Measurements from ENCODE around the gene CR2.
"Not testable (repeated sequence)": the region's sequence is repeated elsewhere in the genome, so short reads cannot be mapped to it uniquely, and the experiment has no call there.

CR2 gene

DNA sequence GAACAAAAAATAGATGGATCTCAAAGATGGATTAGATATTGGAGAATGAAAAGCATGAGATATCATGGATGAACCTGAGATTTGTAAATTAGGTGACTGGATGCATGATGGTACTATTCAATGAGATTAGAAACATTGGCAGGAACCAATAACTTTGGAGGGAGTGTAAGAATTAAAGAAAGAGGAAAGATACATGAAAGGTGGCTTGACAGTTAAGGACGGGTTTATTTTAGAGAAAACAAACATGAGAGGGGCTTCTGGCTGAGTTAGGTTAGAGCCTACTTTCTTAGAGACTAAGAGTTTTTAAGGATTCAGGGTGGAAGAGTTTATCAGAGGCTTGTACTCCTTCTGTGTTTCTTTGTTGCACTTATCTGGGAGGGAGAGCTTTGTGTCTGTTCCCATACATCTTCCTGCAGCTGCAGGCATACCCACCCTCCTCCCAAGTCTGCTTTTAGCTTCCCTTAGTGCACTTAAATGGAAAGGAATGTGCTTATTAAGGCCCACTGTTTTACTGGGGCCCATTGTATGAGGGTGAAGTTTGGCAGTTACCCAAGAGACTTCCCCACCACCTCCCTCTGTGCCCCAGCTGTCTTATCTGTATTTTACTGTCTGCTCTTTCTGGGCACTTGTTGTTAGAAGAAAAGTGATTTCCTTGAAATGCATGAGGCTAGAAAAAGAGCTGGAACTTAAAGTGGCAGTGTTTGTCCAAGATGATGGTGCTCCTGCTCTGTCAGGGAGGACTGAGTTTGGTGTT, 26.1 kb upstream of the CR2 start:
- no peak for DNase-seq (ENCODE audit: low read depth in 2 of 2)
- H3K4me3 ChIP-seq (replicated peaks in 1 of 2; ENCODE audit: low read depth in 2 of 2, low read length in 2 of 2) = no peak overlapping the region
- TF ChIP-seq, protein P1, sequence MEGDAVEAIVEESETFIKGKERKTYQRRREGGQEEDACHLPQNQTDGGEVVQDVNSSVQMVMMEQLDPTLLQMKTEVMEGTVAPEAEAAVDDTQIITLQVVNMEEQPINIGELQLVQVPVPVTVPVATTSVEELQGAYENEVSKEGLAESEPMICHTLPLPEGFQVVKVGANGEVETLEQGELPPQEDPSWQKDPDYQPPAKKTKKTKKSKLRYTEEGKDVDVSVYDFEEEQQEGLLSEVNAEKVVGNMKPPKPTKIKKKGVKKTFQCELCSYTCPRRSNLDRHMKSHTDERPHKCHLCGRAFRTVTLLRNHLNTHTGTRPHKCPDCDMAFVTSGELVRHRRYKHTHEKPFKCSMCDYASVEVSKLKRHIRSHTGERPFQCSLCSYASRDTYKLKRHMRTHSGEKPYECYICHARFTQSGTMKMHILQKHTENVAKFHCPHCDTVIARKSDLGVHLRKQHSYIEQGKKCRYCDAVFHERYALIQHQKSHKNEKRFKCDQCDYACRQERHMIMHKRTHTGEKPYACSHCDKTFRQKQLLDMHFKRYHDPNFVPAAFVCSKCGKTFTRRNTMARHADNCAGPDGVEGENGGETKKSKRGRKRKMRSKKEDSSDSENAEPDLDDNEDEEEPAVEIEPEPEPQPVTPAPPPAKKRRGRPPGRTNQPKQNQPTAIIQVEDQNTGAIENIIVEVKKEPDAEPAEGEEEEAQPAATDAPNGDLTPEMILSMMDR (IDR thresholded peaks at IDR 0.05; ENCODE audit: low read depth, low read length) = no peak

DNA sequence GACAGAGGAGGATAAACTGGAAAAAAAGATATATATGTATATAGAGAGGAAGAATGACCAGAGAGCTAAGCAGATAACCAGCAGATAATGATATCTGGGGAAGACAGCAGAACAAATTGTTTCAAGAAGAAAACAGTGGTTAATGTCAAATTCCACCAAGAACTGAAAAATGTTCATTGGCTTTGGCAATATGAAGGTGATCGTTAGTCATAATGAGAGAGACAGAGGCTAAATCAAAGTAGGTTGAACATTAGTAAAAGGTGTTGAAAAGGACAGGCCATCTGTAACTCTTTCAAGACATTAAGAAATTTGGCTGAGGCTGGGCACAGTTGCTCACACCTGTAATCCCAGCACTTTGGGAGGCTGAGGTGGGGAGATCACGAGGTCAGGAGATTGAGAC, 25.3 kb upstream of the CR2 start:
- TF ChIP-seq, protein P1 (IDR thresholded peaks at IDR 0.05; ENCODE audit: low read depth, low read length) = no peak

DNA sequence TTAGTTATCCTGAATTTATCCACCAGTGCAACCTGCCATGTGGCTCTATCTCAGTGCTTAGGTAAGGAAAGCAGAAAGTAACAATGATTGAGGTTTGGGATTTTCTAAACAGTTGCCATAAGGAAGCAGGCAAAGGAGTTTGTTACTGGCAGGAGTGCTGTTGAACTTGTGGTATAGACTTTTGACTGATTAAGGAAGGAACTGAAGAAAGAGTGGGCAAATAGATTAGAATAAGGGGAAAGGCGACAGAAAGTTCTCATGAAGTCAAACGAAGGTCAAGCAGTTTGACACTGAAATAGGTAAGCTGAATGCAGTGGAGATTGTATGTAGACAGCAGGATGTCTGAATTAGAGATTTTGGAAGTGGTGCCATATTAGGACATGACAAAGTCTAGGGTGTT, 24.2 kb upstream of the CR2 start:
- TF ChIP-seq, protein P1 (IDR thresholded peaks at IDR 0.05; ENCODE audit: low read depth, low read length) = no peak
- DNase-seq (ENCODE audit: low read depth in 2 of 2) = no peak
- H3K4me3 ChIP-seq (replicated peaks in 1 of 2; ENCODE audit: low read depth in 2 of 2, low read length in 2 of 2) = no peak overlapping the region

More for the DNA sequence above, 25.3 kb upstream of the CR2 start:
- no peak for DNase-seq (ENCODE audit: low read depth in 2 of 2)
- H3K4me3 ChIP-seq (replicated peaks in 1 of 2; ENCODE audit: low read depth in 2 of 2, low read length in 2 of 2) = no peak overlapping the region

DNA sequence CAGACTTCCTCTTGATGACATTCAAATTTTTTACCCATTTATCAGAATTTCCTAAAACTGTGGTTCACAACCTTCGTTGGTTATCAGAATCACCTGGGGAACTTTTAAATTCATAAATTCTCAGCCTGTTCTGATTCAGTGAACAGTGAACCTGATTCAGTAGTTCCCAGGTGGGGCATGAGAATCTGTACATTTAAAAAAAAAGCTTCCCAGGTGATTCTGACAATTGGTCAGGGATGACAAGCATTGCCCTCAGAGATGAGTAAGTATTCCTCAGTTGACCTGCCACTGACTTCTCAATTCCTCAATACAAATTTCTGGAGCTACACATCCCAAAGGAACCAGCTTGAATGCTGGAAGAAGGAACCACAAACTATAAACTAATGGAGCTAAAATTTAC, 23.5 kb upstream of the CR2 start:
- no peak overlapping the region for H3K4me3 ChIP-seq (replicated peaks in 1 of 2; ENCODE audit: low read depth in 2 of 2, low read length in 2 of 2)
- DNase-seq (ENCODE audit: low read depth in 2 of 2) = no peak
- TF ChIP-seq, protein P1 (IDR thresholded peaks at IDR 0.05; ENCODE audit: low read depth, low read length) = no peak

DNA sequence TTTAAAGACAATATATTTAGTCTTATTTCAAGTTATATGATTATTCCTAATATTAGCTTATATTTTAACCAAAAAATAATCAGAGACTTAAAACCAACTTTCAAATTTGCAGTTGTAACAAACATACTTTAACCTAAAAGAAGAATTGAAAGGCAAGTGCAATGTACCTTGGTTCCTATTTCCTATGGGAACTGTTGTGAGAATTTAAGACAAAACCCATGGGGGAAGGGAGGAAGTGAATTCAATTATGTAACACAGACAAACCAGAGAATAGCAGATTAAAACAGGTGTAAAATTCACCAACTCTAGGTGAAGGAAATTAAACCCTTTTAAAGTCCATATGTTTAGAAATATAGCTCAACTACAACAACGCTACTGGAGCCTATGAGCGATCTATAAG, 22.6 kb upstream of the CR2 start:
- TF ChIP-seq, protein P1 (IDR thresholded peaks at IDR 0.05; ENCODE audit: low read depth, low read length) = no peak
- no peak for DNase-seq (ENCODE audit: low read depth in 2 of 2)
- H3K4me3 ChIP-seq (replicated peaks in 1 of 2; ENCODE audit: low read depth in 2 of 2, low read length in 2 of 2) = no peak overlapping the region

DNA sequence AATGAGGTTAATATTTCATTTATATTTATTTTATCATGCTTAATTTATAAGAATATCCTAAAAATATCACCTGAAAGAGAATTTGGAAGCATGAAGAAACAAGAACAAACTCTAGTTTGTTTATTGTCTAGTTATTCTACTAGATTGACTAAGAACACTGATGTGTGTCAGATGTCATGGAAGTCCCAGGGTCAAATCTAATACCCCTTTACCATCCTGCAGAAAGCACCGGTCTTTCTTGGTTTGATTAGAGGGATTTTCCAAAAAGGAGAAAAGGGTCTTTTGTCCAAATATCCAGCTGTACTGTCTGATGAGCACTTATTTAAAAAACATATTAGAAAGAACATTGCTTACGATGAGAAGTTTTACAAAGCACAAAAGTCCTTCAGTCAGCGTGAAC, 20.7 kb upstream of the CR2 start:
- no peak for DNase-seq (ENCODE audit: low read depth in 2 of 2)
- TF ChIP-seq, protein P1 (IDR thresholded peaks at IDR 0.05; ENCODE audit: low read depth, low read length) = no peak
- H3K4me3 ChIP-seq (replicated peaks in 1 of 2; ENCODE audit: low read depth in 2 of 2, low read length in 2 of 2) = no peak overlapping the region

DNA sequence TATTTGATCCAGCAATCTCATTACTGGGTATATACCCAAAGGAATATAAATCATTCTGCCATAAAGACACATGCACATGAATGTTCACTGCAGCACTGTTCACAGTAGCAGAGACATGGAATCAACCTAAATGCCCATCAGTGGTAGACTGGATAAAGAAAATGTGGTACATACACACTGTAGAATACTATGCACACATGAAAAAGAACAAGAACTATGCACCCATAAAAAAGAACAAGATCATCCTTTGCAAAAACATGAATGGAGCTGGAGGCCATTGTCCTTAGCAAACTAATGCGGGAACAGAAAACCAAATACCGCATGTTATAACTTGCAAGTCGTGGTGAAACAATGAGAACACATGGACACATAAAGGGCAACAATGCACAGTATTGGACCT, 17.4 kb upstream of the CR2 start:
- DNase-seq (ENCODE audit: low read depth in 2 of 2) = not testable (repeated sequence)

More for the DNA sequence above, 17.4 kb upstream of the CR2 start:
- not testable (repeated sequence) for H3K4me3 ChIP-seq (replicated peaks in 1 of 2; ENCODE audit: low read depth in 2 of 2, low read length in 2 of 2)

Measured in cardiac fibroblast (primary cell).